ENCODE data around the gene TLN1.

The TLN1 gene

GRCh38 chr9:35754264-35754663 lies 22.3 kb upstream of the TLN1 start, which contains the start of gene MSMP:
MSMP (minus strand) TSS chr9:35754276; CDS start chr9:35754129, 147 bp downstream.
- no peak for DNase-seq

GRCh38 chr9:35753466-35753865 lies 21.5 kb upstream of the TLN1 start:
- no peak for DNase-seq

GRCh38 chr9:35750256-35750531 lies 18.2 kb upstream of the TLN1 start:
- DNase-seq = no peak

DNA sequence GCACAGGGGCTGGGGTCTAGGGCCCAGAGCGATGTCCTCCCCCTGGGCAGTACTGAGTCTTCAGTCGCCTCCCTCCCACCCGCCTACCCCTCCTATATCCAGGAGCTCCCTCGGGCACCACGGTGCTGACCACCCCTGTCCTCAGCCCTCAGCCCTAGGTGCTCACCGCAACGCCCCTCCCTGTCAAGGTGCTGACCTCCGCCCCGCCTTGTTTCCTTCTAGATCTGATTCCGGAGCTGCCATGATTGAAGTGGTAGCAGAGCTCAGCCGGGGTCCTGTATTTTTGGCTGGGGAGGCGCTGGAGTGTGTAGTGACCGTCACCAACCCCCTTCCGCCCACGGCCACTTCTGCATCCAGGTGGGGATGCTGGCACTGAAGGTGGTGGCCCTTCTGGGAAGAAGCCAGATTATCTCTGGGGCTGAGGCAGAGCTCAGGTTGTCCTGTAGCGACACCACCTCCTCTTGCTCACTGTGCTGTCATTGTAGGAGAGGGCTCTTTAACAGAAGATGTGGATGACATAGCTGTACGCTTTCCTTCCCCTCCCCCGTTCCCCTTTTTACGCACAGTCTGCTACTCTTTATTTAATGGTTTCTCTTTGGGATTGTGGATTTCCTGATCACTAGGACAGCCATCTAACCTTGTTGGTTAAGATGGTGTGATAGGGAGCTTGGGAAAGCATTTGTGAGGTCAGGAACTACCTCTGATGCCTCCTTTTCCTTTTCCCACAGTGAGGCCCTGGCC lies 17.7 kb upstream of the TLN1 start:
- peak; percentile 16 for DNase-seq

- DNase-seq = peak; percentile 48
Observed at GRCh38 chr9:35748858-35749514, 17.0 kb upstream of the TLN1 start, which contains the start of the genes GBA2 and RGP1. GBA2 (minus strand) TSS chr9:35749228; CDS start chr9:35748704, 524 bp downstream. RGP1 (plus strand) TSS chr9:35749287; CDS start chr9:35749756, 469 bp downstream.

DNA sequence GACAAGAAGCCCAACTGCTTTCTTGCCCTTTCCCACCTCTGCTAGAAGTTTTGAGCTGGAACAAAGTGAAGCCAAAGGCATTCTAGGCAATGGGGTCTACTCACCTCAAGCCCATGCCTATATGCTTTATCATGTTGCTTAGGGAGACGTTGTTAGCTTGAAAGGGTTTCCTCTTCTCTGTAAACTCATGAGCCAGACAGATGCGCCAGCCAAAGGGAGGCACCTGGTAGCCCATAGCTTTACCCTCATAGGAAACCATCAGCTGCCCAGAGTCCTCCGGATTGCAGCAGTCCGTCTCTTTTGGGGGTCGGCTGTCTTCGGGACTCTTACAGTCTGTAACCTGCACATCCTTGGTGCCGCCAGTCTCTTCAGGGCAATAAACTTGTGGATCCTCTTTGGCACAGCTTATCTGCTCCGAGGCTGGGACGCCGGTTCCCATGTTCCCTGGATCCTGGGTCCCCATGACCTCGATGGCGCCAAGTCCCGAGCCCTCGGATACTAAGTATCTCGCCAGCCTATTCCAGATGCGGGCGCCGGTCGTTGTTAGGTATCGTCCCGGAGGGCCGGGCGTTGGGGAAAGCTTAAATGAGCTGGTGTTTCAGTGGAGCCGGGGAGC lies 16.4 kb upstream of the TLN1 start:
- DNase-seq = no peak

GRCh38 chr9:35746583-35746982 lies 14.6 kb upstream of the TLN1 start:
- DNase-seq = no peak

DNA sequence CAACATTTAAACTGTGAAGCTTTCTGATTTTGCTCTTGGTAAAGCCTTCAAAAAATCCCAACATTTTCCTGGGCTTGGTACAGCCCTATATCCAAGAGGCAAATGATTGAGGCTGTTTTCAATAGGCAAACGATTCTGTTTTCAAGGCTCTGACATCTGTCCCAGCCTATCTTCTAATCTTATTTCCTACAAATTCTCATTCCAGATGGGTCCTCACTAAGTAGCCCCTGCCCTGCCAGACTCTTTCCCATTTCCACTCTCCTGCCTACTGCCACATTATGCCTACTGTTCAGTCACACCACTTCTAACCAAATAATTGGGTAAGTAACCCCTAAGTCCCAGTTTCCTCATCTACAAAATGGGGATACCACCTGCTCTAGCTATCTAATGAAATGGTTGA lies 13.6 kb upstream of the TLN1 start:
- peak; percentile 52 for DNase-seq

GRCh38 chr9:35743880-35744518 lies 12.0 kb upstream of the TLN1 start:
- no peak for DNase-seq

- DNase-seq = no peak
Observed at GRCh38 chr9:35743452-35743851, 11.5 kb upstream of the TLN1 start.

DNA sequence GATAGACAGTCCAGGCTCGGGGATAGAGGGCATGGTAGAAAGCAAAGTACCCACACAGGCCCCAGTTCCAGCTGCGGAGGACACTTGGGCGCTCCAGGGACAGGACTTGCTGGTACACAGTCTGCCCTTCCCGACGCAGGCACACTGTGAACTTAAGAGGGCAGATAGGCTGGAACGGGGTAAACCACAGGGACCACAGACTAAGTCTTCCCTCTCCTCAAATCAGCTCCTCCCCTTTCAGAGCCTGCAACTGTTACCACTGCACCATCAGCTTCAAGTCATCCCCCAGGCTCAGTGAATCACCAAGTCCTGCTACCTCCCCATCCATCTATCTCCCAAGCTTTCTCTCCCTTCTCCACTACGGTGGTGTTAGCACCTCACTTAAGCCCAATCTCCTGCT lies 9.7 kb upstream of the TLN1 start:
- no peak for DNase-seq

DNA sequence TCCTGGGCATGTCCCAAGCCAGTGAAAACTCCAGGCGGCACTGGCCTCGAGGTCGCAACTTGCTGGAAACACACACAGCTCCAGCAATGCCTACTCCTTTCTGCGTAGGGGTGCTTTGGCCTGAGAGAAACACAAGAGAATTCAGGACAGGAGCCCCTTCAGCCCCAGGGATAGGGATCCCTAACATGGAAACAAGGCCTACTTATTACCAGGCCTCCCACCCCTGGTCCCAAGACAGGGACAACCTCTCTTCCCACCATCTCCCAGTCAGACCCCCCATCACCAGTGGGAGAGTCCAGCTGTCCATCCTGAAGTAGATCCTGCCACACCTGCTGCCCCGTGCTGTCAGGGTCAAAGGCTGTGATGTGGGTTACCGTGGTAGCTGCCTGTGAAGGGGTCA lies 8.2 kb upstream of the TLN1 start:
- DNase-seq = no peak

- DNase-seq = no peak
Observed at GRCh38 chr9:35738924-35739323, 6.9 kb upstream of the TLN1 start.

GRCh38 chr9:35738186-35738585 lies 6.2 kb upstream of the TLN1 start:
- DNase-seq = no peak

GRCh38 chr9:35737143-35737542 lies 5.1 kb upstream of the TLN1 start:
- DNase-seq = no peak

GRCh38 chr9:35736201-35736633 lies 4.2 kb upstream of the TLN1 start:
- peak; percentile 47 for DNase-seq

DNA sequence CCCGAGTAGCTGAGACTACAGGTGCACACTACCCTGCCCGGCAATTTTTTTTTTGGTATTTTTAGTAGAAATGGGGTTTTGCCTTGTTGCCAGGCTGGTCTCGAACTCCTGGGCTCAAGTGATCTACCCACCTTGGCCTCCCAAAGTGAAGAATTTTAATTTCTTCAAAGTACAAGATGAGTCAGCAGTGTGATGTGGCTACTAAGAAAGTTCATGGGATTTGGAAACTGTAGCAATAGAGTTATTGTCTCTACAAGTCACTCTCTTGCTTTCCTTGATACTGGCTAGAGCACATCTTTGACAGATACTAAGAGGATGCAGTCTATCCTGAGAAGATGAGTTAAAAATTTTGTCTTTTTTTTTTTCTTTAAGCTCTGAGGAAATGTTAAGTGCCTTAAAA lies 2.1 kb upstream of the TLN1 start:
- no peak for DNase-seq

GRCh38 chr9:35732800-35733541 lies 976 bp upstream of the TLN1 start:
- DNase-seq = peak; percentile 52

GRCh38 chr9:35731415-35732184 lies 395 bp downstream of the TLN1 start:
- DNase-seq = no peak

GRCh38 chr9:35730486-35730854 lies 1.5 kb downstream of the TLN1 start:
- no peak for DNase-seq

DNA sequence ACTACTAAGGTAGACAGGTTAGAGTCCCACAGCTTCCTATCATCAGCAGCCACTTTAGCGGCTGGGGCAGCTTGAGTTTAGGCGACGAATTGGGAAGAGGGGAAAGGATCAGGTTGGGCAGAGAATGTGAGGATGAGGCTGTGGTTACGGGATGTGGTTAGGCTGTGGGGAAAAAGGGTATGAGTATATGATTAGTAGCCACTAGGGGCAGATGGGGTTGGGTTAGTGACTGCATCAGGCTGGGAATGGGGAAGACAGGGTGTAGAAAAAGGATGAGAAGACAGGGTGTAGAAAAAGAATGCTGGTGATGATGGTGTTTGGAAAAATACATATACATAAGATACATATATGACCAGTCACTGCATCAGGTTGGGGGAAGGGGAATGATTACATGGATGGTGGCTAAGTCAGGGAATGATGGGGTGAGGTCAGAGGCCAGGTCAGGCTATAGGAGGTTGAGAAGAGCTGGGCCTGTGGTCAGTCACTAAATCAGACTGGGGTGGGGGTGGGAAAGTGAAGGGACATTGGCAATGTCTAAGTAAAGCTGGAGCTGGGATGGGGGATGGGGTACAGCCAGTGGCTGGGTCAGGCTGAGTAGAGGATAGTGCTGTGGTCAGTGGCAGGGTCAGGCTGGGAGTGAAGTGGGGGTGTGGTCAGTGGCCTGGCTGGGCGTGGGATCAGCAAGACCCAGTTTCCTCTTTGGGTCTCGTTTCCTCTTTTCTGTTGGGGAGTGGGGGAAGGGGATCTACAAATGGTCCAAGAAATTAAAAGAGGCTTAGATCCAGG lies 2.1 kb downstream of the TLN1 start:
- peak; percentile 1 for DNase-seq

All from NCI-H2171 treated with DMSO at 0.1 percent for 48 hours (cell line).